ENCODE measurements around the gene COL18A1.

GRCh38 chr21:45403133-45403824 lies 1.7 kb upstream of the COL18A1 start:
- TF ChIP-seq CEBPB (tag; IDR thresholded peaks at IDR 0.05): no peak
- no peak for TF ChIP-seq ZBTB17 (CRISPR knock-in tag; IDR thresholded peaks at IDR 0.05)
- TF ChIP-seq BRD4 (IDR thresholded peaks at IDR 0.05): no peak
- no peak for TF ChIP-seq CREM (IDR thresholded peaks at IDR 0.05; ENCODE audit: low read depth)
- TF ChIP-seq HDAC1 (IDR thresholded peaks at IDR 0.05): no peak
- TF ChIP-seq CTCF (IDR thresholded peaks at IDR 0.05 in 2 of 3, conservative IDR thresholded peaks at IDR 0.05 in 1 of 3; ENCODE audit: insufficient read depth in 2 of 3, low read depth in 1 of 3, low read length in 3 of 3): no peak
- TF ChIP-seq KAT8 (IDR thresholded peaks at IDR 0.05; ENCODE audit: low read depth): no peak
- TF ChIP-seq, protein P1, sequence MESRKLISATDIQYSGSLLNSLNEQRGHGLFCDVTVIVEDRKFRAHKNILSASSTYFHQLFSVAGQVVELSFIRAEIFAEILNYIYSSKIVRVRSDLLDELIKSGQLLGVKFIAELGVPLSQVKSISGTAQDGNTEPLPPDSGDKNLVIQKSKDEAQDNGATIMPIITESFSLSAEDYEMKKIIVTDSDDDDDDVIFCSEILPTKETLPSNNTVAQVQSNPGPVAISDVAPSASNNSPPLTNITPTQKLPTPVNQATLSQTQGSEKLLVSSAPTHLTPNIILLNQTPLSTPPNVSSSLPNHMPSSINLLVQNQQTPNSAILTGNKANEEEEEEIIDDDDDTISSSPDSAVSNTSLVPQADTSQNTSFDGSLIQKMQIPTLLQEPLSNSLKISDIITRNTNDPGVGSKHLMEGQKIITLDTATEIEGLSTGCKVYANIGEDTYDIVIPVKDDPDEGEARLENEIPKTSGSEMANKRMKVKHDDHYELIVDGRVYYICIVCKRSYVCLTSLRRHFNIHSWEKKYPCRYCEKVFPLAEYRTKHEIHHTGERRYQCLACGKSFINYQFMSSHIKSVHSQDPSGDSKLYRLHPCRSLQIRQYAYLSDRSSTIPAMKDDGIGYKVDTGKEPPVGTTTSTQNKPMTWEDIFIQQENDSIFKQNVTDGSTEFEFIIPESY (CRISPR knock-in tag; IDR thresholded peaks at IDR 0.05): no peak
- no peak for TF ChIP-seq EZH2 (IDR thresholded peaks at IDR 0.05; ENCODE audit: borderline replicate concordance, low read depth, low read length)
- TF ChIP-seq TBP (optimal IDR thresholded peaks at IDR 0.05; ENCODE audit: low read depth, low read length): no peak
